HepG2 (cell line): ENCODE data around the gene AGPAT2.

Source experiments
- ARNTL ChIP-seq: sonication (generic); formaldehyde crosslinking; IDR thresholded peaks from 2 replicates; pipeline ENCODE4 v1.4.0; 2020; ENCODE audit warnings: mild to moderate bottlenecking, missing genetic modification reagents
- EZH2 ChIP-seq: conservative IDR thresholded peaks from 2 replicates; pipeline ENCODE4 v1.6.1; 2012; ENCODE audit warnings: mild to moderate bottlenecking, low read depth, low read length, moderate library complexity
- FOXP1 ChIP-seq, 2 experiments: fragments of 450-650 bp in 1 of 2; IDR thresholded peaks; 2 replicates each; pipeline ENCODE4 v1.6.1; 2017 to 2018; ENCODE audit warnings: antibody characterized with exemption in 1 of 2
- IRF2 ChIP-seq: IDR thresholded peaks from 2 replicates; pipeline ENCODE4 v1.6.1; 2018; ENCODE audit warnings: missing genetic modification reagents, missing compliant biosample characterization
- NFE2L2 ChIP-seq: fragments of 150-350 bp; IDR thresholded peaks from 2 replicates; pipeline ENCODE4 v1.6.1; 2014; ENCODE audit warnings: low read length
- POLR2A ChIP-seq, 2 experiments: IDR thresholded peaks; 2 replicates each; pipeline ENCODE4 v1.6.1; 2011; ENCODE audit warnings: low read depth in 2 of 2, low read length in 2 of 2, mild to moderate bottlenecking in 1 of 2, moderate library complexity in 1 of 2; ENCODE audit not compliant: insufficient read depth in 1 of 2
- TAF1 ChIP-seq: sonication (generic); formaldehyde crosslinking; IDR thresholded peaks from 2 replicates; pipeline ENCODE4 v1.4.0; 2020; ENCODE audit warnings: missing genetic modification reagents
- TSC22D2 ChIP-seq: sonication (generic); formaldehyde crosslinking; IDR thresholded peaks from 2 replicates; pipeline ENCODE4 v1.5.1; 2020; ENCODE audit warnings: missing genetic modification reagents, mild to moderate bottlenecking, borderline replicate concordance
- ZFX ChIP-seq: sonication (generic); formaldehyde crosslinking; IDR thresholded peaks from 2 replicates; pipeline ENCODE4 v1.4.0; 2020; ENCODE audit warnings: mild to moderate bottlenecking, low read depth, missing genetic modification reagents, moderate library complexity
- ZMYM3 ChIP-seq: sonication (generic); formaldehyde crosslinking; IDR thresholded peaks from 2 replicates; pipeline ENCODE4 v1.5.1; 2020; ENCODE audit warnings: mild to moderate bottlenecking, missing genetic modification reagents
- ZNF460 ChIP-seq: sonication (generic); formaldehyde crosslinking; IDR thresholded peaks from 2 replicates; pipeline ENCODE4 v1.5.1; 2020; ENCODE audit warnings: missing genetic modification reagents, mild to moderate bottlenecking, borderline replicate concordance
- TF ChIP-seq, protein P1 (sequence below): sonication (generic); formaldehyde crosslinking; IDR thresholded peaks from 2 replicates; pipeline ENCODE4 v1.5.0; 2020; ENCODE audit warnings: mild to moderate bottlenecking, missing genetic modification reagents, moderate library complexity
- TF ChIP-seq, protein P2 (sequence below): sonication (generic); formaldehyde crosslinking; IDR thresholded peaks from 2 replicates; pipeline ENCODE4 v1.8.0; 2022; ENCODE audit warnings: missing genetic modification reagents, mild to moderate bottlenecking, moderate library complexity, borderline replicate concordance
- TF ChIP-seq, protein P3 (sequence below): sonication (generic); formaldehyde crosslinking; conservative IDR thresholded peaks from 2 replicates; pipeline ENCODE4 v1.8.0; 2022; ENCODE audit warnings: mild to moderate bottlenecking, moderate library complexity, missing genetic modification reagents

DNA sequence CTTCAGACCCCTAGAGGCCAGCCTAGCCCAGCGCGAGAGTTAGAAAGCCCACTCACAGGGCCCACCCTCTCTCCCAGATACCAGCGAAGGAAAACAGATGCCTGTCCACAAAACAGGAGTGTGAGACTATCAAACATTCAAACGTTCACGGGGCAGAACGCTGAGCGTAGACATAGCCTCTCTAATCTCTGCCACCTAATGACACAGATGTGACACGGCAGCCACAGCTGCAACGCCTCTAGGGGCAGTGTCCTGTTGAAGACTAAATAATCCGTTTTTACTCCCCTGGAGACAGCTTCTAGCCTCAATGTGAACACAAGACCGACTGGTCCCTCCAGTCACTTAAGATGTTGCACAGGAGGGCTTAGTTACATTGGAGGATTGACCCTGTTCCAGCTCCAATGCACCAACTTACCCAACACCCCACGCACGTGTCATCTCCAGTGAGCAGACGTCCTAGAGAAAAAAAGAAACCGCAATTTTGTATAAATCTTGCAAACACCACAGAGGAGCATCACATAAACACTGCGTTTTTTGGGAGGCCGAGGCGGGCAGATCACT is 39.5 kb upstream of the AGPAT2 start:
- TF ChIP-seq ZNF460 (CRISPR knock-in tag) (no peak), ZMYM3 (CRISPR knock-in tag) (no peak), TAF1 (CRISPR knock-in tag) (no peak), NFE2L2 (no peak), IRF2 (CRISPR knock-in tag) (no peak), TSC22D2 (CRISPR knock-in tag) (no peak), ZFX (CRISPR knock-in tag) (peak; percentile 24; the same call in 1 of the 2 replicates), EZH2 (no peak), POLR2A (IDR thresholded peaks at IDR 0.05; ENCODE audit: insufficient read depth in 1 of 2, low read depth in 2 of 2, low read length in 2 of 2) (no peak), FOXP1 (IDR thresholded peaks at IDR 0.05) (no peak), FOXP1 (CRISPR knock-in tag; IDR thresholded peaks at IDR 0.05) (no peak), ARNTL (CRISPR knock-in tag) (no peak)
- TF ChIP-seq, protein P1, sequence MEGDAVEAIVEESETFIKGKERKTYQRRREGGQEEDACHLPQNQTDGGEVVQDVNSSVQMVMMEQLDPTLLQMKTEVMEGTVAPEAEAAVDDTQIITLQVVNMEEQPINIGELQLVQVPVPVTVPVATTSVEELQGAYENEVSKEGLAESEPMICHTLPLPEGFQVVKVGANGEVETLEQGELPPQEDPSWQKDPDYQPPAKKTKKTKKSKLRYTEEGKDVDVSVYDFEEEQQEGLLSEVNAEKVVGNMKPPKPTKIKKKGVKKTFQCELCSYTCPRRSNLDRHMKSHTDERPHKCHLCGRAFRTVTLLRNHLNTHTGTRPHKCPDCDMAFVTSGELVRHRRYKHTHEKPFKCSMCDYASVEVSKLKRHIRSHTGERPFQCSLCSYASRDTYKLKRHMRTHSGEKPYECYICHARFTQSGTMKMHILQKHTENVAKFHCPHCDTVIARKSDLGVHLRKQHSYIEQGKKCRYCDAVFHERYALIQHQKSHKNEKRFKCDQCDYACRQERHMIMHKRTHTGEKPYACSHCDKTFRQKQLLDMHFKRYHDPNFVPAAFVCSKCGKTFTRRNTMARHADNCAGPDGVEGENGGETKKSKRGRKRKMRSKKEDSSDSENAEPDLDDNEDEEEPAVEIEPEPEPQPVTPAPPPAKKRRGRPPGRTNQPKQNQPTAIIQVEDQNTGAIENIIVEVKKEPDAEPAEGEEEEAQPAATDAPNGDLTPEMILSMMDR = peak; percentile 70
- TF ChIP-seq, protein P2, sequence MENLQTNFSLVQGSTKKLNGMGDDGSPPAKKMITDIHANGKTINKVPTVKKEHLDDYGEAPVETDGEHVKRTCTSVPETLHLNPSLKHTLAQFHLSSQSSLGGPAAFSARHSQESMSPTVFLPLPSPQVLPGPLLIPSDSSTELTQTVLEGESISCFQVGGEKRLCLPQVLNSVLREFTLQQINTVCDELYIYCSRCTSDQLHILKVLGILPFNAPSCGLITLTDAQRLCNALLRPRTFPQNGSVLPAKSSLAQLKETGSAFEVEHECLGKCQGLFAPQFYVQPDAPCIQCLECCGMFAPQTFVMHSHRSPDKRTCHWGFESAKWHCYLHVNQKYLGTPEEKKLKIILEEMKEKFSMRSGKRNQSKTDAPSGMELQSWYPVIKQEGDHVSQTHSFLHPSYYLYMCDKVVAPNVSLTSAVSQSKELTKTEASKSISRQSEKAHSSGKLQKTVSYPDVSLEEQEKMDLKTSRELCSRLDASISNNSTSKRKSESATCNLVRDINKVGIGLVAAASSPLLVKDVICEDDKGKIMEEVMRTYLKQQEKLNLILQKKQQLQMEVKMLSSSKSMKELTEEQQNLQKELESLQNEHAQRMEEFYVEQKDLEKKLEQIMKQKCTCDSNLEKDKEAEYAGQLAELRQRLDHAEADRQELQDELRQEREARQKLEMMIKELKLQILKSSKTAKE (CRISPR knock-in tag) = no peak
- TF ChIP-seq, protein P3, sequence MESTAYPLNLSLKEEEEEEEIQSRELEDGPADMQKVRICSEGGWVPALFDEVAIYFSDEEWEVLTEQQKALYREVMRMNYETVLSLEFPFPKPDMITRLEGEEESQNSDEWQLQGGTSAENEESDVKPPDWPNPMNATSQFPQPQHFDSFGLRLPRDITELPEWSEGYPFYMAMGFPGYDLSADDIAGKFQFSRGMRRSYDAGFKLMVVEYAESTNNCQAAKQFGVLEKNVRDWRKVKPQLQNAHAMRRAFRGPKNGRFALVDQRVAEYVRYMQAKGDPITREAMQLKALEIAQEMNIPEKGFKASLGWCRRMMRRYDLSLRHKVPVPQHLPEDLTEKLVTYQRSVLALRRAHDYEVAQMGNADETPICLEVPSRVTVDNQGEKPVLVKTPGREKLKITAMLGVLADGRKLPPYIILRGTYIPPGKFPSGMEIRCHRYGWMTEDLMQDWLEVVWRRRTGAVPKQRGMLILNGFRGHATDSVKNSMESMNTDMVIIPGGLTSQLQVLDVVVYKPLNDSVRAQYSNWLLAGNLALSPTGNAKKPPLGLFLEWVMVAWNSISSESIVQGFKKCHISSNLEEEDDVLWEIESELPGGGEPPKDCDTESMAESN (CRISPR knock-in tag) = no peak
